GM18511 (cell line): ENCODE measurements around the gene DUSP6.

Experiments
- ATAC-seq: cut with Tn5 transposase; IDR thresholded peaks from one replicate; pipeline ENCODE4 v1.9.1; 2021; ENCODE audit warnings: mild to moderate bottlenecking, moderate library complexity; ENCODE audit not compliant: unreplicated experiment

The DUSP6 gene

GRCh38 chr12:89305373-89305772 is 46.9 kb downstream of the DUSP6 start:
- ATAC-seq: no peak

- ATAC-seq: no peak
Measured at GRCh38 chr12:89299931-89300330, 52.4 kb downstream of the DUSP6 start.

GRCh38 chr12:89299417-89299816 is 52.9 kb downstream of the DUSP6 start:
- no peak for ATAC-seq
